ENCODE data around the gene KIRREL3. TPM values are rescaled to one million over a fixed set of nuclear protein-coding genes. Genes with fewer than 3 reads are reported as not detected.

KIRREL3 gene
- total and polyA plus RNA-seq, 9 of the 15 experiments (the other 6 are each of a cell fraction or from before 2014, with no cell fraction given): 0.04 to 0.10 TPM; not detected in 7

DNA sequence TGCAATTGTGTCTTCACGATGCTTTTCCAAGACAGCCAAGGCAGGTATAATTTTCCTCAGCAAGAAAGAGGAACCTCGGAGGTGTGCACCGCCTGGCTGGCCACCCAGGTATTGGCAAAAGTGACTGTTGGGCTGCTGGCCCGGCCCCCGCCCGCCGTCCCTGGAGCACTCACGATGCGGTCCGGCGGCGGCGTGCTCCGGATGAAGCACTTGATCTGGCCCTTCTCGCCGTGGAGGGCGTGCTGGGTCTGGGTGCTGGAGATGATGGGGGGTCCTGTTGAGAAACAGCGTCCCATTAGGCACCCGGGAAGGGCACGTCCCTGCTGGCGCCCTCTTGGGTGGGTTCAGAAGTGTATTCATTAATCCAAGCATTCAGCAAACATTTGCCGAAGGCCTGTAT lies 560.3 kb downstream of the KIRREL3 start (continued):
- TF ChIP-seq, protein P1, sequence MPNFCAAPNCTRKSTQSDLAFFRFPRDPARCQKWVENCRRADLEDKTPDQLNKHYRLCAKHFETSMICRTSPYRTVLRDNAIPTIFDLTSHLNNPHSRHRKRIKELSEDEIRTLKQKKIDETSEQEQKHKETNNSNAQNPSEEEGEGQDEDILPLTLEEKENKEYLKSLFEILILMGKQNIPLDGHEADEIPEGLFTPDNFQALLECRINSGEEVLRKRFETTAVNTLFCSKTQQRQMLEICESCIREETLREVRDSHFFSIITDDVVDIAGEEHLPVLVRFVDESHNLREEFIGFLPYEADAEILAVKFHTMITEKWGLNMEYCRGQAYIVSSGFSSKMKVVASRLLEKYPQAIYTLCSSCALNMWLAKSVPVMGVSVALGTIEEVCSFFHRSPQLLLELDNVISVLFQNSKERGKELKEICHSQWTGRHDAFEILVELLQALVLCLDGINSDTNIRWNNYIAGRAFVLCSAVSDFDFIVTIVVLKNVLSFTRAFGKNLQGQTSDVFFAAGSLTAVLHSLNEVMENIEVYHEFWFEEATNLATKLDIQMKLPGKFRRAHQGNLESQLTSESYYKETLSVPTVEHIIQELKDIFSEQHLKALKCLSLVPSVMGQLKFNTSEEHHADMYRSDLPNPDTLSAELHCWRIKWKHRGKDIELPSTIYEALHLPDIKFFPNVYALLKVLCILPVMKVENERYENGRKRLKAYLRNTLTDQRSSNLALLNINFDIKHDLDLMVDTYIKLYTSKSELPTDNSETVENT (CRISPR knock-in tag; IDR thresholded peaks at IDR 0.05): no peak
- TF ChIP-seq, protein P2, sequence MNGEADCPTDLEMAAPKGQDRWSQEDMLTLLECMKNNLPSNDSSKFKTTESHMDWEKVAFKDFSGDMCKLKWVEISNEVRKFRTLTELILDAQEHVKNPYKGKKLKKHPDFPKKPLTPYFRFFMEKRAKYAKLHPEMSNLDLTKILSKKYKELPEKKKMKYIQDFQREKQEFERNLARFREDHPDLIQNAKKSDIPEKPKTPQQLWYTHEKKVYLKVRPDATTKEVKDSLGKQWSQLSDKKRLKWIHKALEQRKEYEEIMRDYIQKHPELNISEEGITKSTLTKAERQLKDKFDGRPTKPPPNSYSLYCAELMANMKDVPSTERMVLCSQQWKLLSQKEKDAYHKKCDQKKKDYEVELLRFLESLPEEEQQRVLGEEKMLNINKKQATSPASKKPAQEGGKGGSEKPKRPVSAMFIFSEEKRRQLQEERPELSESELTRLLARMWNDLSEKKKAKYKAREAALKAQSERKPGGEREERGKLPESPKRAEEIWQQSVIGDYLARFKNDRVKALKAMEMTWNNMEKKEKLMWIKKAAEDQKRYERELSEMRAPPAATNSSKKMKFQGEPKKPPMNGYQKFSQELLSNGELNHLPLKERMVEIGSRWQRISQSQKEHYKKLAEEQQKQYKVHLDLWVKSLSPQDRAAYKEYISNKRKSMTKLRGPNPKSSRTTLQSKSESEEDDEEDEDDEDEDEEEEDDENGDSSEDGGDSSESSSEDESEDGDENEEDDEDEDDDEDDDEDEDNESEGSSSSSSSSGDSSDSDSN (IDR thresholded peaks at IDR 0.05; ENCODE audit: borderline replicate concordance in 1 of 2, low read depth in 2 of 2, low read length in 2 of 2): no peak
- TF ChIP-seq HNRNPL (IDR thresholded peaks at IDR 0.05; ENCODE audit: low read depth, low read length) (no peak), ETV1 (tag; conservative IDR thresholded peaks at IDR 0.05; ENCODE audit: low read depth) (no peak), ELF1 (tag; IDR thresholded peaks at IDR 0.05) (no peak), KDM1A (IDR thresholded peaks at IDR 0.05) (no peak), MXI1 (IDR thresholded peaks at IDR 0.05; ENCODE audit: low read depth, low read length) (no peak)
- TF ChIP-seq, protein P3, sequence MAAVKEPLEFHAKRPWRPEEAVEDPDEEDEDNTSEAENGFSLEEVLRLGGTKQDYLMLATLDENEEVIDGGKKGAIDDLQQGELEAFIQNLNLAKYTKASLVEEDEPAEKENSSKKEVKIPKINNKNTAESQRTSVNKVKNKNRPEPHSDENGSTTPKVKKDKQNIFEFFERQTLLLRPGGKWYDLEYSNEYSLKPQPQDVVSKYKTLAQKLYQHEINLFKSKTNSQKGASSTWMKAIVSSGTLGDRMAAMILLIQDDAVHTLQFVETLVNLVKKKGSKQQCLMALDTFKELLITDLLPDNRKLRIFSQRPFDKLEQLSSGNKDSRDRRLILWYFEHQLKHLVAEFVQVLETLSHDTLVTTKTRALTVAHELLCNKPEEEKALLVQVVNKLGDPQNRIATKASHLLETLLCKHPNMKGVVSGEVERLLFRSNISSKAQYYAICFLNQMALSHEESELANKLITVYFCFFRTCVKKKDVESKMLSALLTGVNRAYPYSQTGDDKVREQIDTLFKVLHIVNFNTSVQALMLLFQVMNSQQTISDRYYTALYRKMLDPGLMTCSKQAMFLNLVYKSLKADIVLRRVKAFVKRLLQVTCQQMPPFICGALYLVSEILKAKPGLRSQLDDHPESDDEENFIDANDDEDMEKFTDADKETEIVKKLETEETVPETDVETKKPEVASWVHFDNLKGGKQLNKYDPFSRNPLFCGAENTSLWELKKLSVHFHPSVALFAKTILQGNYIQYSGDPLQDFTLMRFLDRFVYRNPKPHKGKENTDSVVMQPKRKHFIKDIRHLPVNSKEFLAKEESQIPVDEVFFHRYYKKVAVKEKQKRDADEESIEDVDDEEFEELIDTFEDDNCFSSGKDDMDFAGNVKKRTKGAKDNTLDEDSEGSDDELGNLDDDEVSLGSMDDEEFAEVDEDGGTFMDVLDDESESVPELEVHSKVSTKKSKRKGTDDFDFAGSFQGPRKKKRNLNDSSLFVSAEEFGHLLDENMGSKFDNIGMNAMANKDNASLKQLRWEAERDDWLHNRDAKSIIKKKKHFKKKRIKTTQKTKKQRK (IDR thresholded peaks at IDR 0.05; ENCODE audit: borderline replicate concordance, low read depth, low read length): no peak

All from K562 (cell line).